ENCODE results near the gene ORM2.

- TF ChIP-seq, protein P1, sequence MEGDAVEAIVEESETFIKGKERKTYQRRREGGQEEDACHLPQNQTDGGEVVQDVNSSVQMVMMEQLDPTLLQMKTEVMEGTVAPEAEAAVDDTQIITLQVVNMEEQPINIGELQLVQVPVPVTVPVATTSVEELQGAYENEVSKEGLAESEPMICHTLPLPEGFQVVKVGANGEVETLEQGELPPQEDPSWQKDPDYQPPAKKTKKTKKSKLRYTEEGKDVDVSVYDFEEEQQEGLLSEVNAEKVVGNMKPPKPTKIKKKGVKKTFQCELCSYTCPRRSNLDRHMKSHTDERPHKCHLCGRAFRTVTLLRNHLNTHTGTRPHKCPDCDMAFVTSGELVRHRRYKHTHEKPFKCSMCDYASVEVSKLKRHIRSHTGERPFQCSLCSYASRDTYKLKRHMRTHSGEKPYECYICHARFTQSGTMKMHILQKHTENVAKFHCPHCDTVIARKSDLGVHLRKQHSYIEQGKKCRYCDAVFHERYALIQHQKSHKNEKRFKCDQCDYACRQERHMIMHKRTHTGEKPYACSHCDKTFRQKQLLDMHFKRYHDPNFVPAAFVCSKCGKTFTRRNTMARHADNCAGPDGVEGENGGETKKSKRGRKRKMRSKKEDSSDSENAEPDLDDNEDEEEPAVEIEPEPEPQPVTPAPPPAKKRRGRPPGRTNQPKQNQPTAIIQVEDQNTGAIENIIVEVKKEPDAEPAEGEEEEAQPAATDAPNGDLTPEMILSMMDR (IDR thresholded peaks at IDR 0.05; ENCODE audit: insufficient read depth, low read depth, low read length), result no peak
- no peak for TF ChIP-seq EZH2 (IDR thresholded peaks at IDR 0.05; ENCODE audit: insufficient read depth, low read length)
Measured at GRCh38 chr9:114287001-114287762, 42.5 kb upstream of the ORM2 start.

Measured in astrocyte (in vitro differentiated cells and primary cell).